HepG2 (cell line): ENCODE measurements around the gene PEF1. TPM values are rescaled to one million over a fixed set of nuclear protein-coding genes. Genes with fewer than 3 reads are reported as not detected.

ENCODE experiments used
- ATAC-seq: fragments of 200-7000 bp; cut with Tn5 transposase; 3 replicates; pipeline ENCODE4 v1.9.1; 2020; ENCODE audit warnings: mild to moderate bottlenecking, moderate library complexity
- BruUV-seq: library from RNA; stranded (reverse); fragments of 400-500 nt; replicated peaks from 2 replicates; lab custom pipeline; 2021; lab: Mats Ljungman, UMichigan
- CTCF ChIA-PET: fragments of 300-600 bp; formaldehyde crosslinking; extraction: SDS; loops from one replicate; lab custom pipeline; 2021; ENCODE audit warnings: low total read pairs, inconsistent platforms, low intra/inter-chr PET ratio; lab: Yijun Ruan, JAX
- POLR2A ChIA-PET: fragments of 350-600 bp; sonication (Branson Sonifier 250); formaldehyde crosslinking; loops from one replicate; lab custom pipeline; 2020; ENCODE audit warnings: antibody characterized with exemption, inconsistent platforms; lab: Yijun Ruan, JAX
- DNase-seq: peaks from one replicate; pipeline ENCODE4 v3.0.0-alpha.2; 2015; ENCODE audit warnings: low spot score
- FAIRE-seq: peaks from 3 replicates; lab custom pipeline; 2011; peaks lifted over from hg19 to GRCh38; lab: Jason Lieb, UNC
- H2AFZ ChIP-seq: one replicate; pipeline ENCODE4 v1.6.1; 2011; ENCODE audit warnings: low read length, inconsistent platforms
- H3K27ac ChIP-seq: fragments of 300-600 bp; 3 replicates; pipeline ENCODE4 v1.8.0; 2011; ENCODE audit warnings: mixed run types, mild to moderate bottlenecking, mixed read lengths, low read length, inconsistent platforms; ENCODE audit not compliant: insufficient read depth; ENCODE audit errors: extremely low read length
- H3K27me3 ChIP-seq, 2 experiments: fragments of 200-600 bp in 1 of 2; 2 replicates in 1 of 2; 3 replicates in 1 of 2; pipeline versions ENCODE4 v1.6.0 to v1.8.0; 2011; ENCODE audit warnings: low read length in 2 of 2, mild to moderate bottlenecking in 2 of 2, moderate library complexity in 2 of 2, inconsistent platforms in 1 of 2; ENCODE audit not compliant: insufficient read depth in 2 of 2, control insufficient read depth in 1 of 2
- H3K36me3 ChIP-seq, 2 experiments: fragments of 200-600 bp in 1 of 2; replicated peaks in 1 of 2; 2 replicates in 1 of 2; 3 replicates in 1 of 2; pipeline versions ENCODE4 v1.5.1 to v1.8.0; 2011; ENCODE audit warnings: low read length in 2 of 2, inconsistent platforms in 1 of 2; ENCODE audit not compliant: insufficient read depth in 2 of 2, control insufficient read depth in 1 of 2
- H3K4me1 ChIP-seq: 2 replicates; pipeline ENCODE4 v1.5.1; 2012; ENCODE audit warnings: low read length, inconsistent platforms; ENCODE audit not compliant: insufficient read depth
- H3K4me2 ChIP-seq: 2 replicates; pipeline ENCODE4 v1.6.0; 2011; ENCODE audit warnings: low read depth, low read length, inconsistent platforms
- H3K4me3 ChIP-seq, 3 experiments: fragments of 200-600 bp in 1 of 3; sonication (generic), shearing (Covaris generic) in 1 of 3; replicated peaks in 1 of 3; 2 replicates each; pipeline ENCODE4 v1.5.1; 2011 to 2016; ENCODE audit warnings: low read length in 3 of 3, inconsistent platforms in 2 of 3, low read depth in 2 of 3, mild to moderate bottlenecking in 2 of 3, control low read depth in 1 of 3, mixed read lengths in 1 of 3; ENCODE audit not compliant: insufficient read depth in 1 of 3
- H3K79me2 ChIP-seq: one replicate; pipeline ENCODE4 v1.6.1; 2011; ENCODE audit warnings: low read length, inconsistent platforms; ENCODE audit not compliant: insufficient read depth
- H3K9ac ChIP-seq: 2 replicates; pipeline ENCODE4 v1.6.0; 2011; ENCODE audit warnings: mild to moderate bottlenecking, low read depth, low read length, inconsistent platforms; ENCODE audit not compliant: insufficient read depth
- H3K9me3 ChIP-seq: 2 replicates; pipeline ENCODE4 v1.5.1; 2012; ENCODE audit warnings: mild to moderate bottlenecking, low read length
- H4K20me1 ChIP-seq: 2 replicates; pipeline ENCODE4 v1.6.0; 2011; ENCODE audit warnings: inconsistent platforms, mild to moderate bottlenecking, low read length, moderate library complexity; ENCODE audit not compliant: insufficient read depth
- ATAD3A ChIP-seq: sonication (generic); formaldehyde crosslinking; IDR thresholded peaks from 2 replicates; pipeline ENCODE4 v1.4.0; 2020; ENCODE audit warnings: missing genetic modification reagents
- GLI4 ChIP-seq: sonication (generic); formaldehyde crosslinking; IDR thresholded peaks from 2 replicates; pipeline ENCODE4 v1.5.1; 2020; ENCODE audit warnings: missing genetic modification reagents, mild to moderate bottlenecking, moderate library complexity, borderline replicate concordance
- GZF1 ChIP-seq: sonication (generic); formaldehyde crosslinking; IDR thresholded peaks from 2 replicates; pipeline ENCODE4 v1.5.1; 2020; ENCODE audit warnings: mild to moderate bottlenecking, missing genetic modification reagents
- TCF7L2 ChIP-seq: IDR thresholded peaks from 2 replicates; pipeline ENCODE4 v1.6.1; 2011; ENCODE audit warnings: mild to moderate bottlenecking, low read depth, low read length, moderate library complexity
- ZFP1 ChIP-seq: IDR thresholded peaks from 2 replicates; pipeline ENCODE4 v1.6.1; 2016
- ZFY ChIP-seq: sonication (generic); formaldehyde crosslinking; IDR thresholded peaks from 2 replicates; pipeline ENCODE4 v1.4.0; 2020; ENCODE audit warnings: missing genetic modification reagents
- ZNF256 ChIP-seq: sonication (generic); formaldehyde crosslinking; conservative IDR thresholded peaks from 2 replicates; pipeline ENCODE4 v1.4.0; 2020; ENCODE audit warnings: missing genetic modification reagents
- ZNF260 ChIP-seq: sonication (generic); formaldehyde crosslinking; IDR thresholded peaks from 2 replicates; pipeline ENCODE4 v1.4.0; 2020; ENCODE audit warnings: missing genetic modification reagents, low read depth, mild to moderate bottlenecking, borderline replicate concordance
- ZNF776 ChIP-seq: sonication (generic); formaldehyde crosslinking; IDR thresholded peaks from 2 replicates; pipeline ENCODE4 v1.4.0; 2020; ENCODE audit warnings: mild to moderate bottlenecking, missing genetic modification reagents
- WGBS: methylation state at CpG from one replicate; pipeline ENCODE4 v1.1.6; 2017; ENCODE audit warnings: low lambda C conversion rate; 5-methylcytosine and 5-hydroxymethylcytosine counted together
- in situ Hi-C: cut with HindIII; loops from 2 replicates; pipeline ENCODE4 v1.10.0; 2017; ENCODE audit warnings: low pct_unique_long_range_greater_than_20kb; ENCODE audit not compliant: extremely low pct_ligation_motif_present
- intact Hi-C: fragments of 100-400 bp; cut with micrococcal nuclease; formaldehyde crosslinking; loops from one replicate; pipeline ENCODE4 v1.10.0; 2022; ENCODE audit not compliant: unreplicated experiment
- polyA plus RNA-seq, 8 experiments: library from polyadenylated mRNA; depleted of rRNA in 3 of 8; stranded (reverse) in 7 of 8; unstranded in 1 of 8; fragments of >200 nt; fragmentation: Illumina TruSeq in 4 of 8; extraction: Trizol in 4 of 8; gene quantifications; 2 replicates each; pipeline versions ENCODE4 v1.2.1 to v1.2.3, GENCODE V29; 2011 to 2016; ENCODE audit warnings: low read depth in 4 of 8, missing spikeins in 1 of 8, mixed read lengths in 1 of 8; ENCODE audit not compliant: insufficient read depth in 1 of 8
- total RNA-seq, 5 experiments: library from RNA; depleted of rRNA; stranded (reverse); fragments of >200 nt; fragmentation: Illumina TruSeq; extraction: Trizol; gene quantifications; 2 replicates each; pipeline ENCODE4 v1.2.3, GENCODE V29; 2016; ENCODE audit warnings: low read depth in 1 of 5

Gene PEF1
- total and polyA plus RNA-seq, 2 of the 13 experiments (the other 11 are each of a cell fraction or from before 2014, with no cell fraction given) = 57.1 to 57.8 TPM

DNA sequence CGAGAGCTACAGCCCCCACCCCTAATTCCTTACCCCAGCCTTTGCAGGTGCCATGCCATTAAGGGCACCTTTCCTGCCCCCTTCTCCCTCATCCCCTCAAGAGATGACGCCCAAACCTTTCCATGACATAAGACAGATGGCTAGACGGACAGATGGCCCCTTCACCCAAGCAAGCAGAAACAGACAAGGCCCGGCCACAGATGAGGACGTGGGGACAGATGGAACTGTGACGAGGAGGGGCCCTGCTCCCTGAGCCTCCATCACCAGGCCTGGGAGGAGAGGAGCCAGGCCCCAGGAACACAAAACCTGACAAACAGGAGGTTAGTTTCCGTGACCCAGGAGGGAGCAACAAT, 24.7 kb upstream of the PEF1 start:
- ChIA-PET POLR2A (interaction anchor here (1.4 kb wide), 1 partner anchor 31 kb away, joined by 7 read pairs; no protein-coding TSS in a partner anchor), CTCF (no interaction called here)
- no peak overlapping the region for H2AFZ ChIP-seq
- FAIRE-seq = no peak
- BruUV-seq = no TSS peak
- TF ChIP-seq ATAD3A (no peak), ZNF256 (CRISPR knock-in tag) (no peak), GLI4 (CRISPR knock-in tag) (no peak), TCF7L2 (no peak), GZF1 (no peak), ZNF260 (CRISPR knock-in tag) (no peak)
- TF ChIP-seq, all 625 proteins: peak for 0
- ATAC-seq = no peak
- no peaks in the 10 kb centered on the region for H3K36me3 ChIP-seq
- DNase-seq = no peak
- no peak overlapping the region for H3K4me2 ChIP-seq
- no peak overlapping the region for H3K9ac ChIP-seq
- no peaks in the 10 kb centered on the region for H3K79me2 ChIP-seq
- in situ Hi-C loops = loop anchor here (5.0 kb wide), 2 partner anchors 33 to 118 kb away; partner anchors contain the start of gene COL16A1
- intact Hi-C loops = no loop called here
- H3K27me3 ChIP-seq = no peaks in the 10 kb centered on the region
- no peaks in the 10 kb centered on the region for H3K9me3 ChIP-seq
- WGBS = 80% methylated on average over 7 of the region's 7 CpGs
- no peak overlapping the region for H3K4me3 ChIP-seq
- H4K20me1 ChIP-seq = no peaks in the 10 kb centered on the region
- peaks cover 10% of the 10 kb centered on the region for H3K4me1 ChIP-seq
- no peak overlapping the region for H3K27ac ChIP-seq

- FAIRE-seq = no peak
- BruUV-seq = no TSS peak
- intact Hi-C loops (no loop called here), in situ Hi-C loops (loop anchor here (5.0 kb wide), 2 partner anchors 34 to 119 kb away; partner anchors contain the start of gene COL16A1)
- H3K4me2 ChIP-seq = no peak overlapping the region
- CTCF ChIA-PET = no interaction called here
- no peak overlapping the region for H2AFZ ChIP-seq
- H3K4me1 ChIP-seq = peaks cover 10% of the 10 kb centered on the region
- POLR2A ChIA-PET = no interaction called here
- no peaks in the 10 kb centered on the region for H4K20me1 ChIP-seq
- no peak overlapping the region for H3K27ac ChIP-seq
- ATAC-seq = no peak
- no peaks in the 10 kb centered on the region for H3K36me3 ChIP-seq
- H3K9ac ChIP-seq = no peak overlapping the region
- H3K27me3 ChIP-seq = no peaks in the 10 kb centered on the region
- H3K9me3 ChIP-seq = no peaks in the 10 kb centered on the region
- no peak for TF ChIP-seq ZFP1 (CRISPR knock-in tag)
- no peak for TF ChIP-seq ZFY (CRISPR knock-in tag)
- no peak for TF ChIP-seq ZNF776 (CRISPR knock-in tag)
- 80% methylated on average over 7 of the region's 11 CpGs for WGBS
- no peak overlapping the region for H3K4me3 ChIP-seq
- no peak for DNase-seq
- H3K79me2 ChIP-seq = no peaks in the 10 kb centered on the region
Observed at GRCh38 chr1:31668303-31668883, 23.7 kb upstream of the PEF1 start.
